H9 (cell line): ENCODE results near the gene ERGIC3. TPM values are rescaled to one million over a fixed set of nuclear protein-coding genes. Genes with fewer than 3 reads are reported as not detected.

Experiments used
- DNase-seq: peaks from one replicate; pipeline ENCODE4 v3.0.0-alpha.2; 2017
- H2AFZ ChIP-seq: one replicate; pipeline ENCODE4 v1.6.1; 2013; ENCODE audit warnings: mild to moderate bottlenecking, low read length, control low read depth, moderate library complexity
- H2AK5ac ChIP-seq: 2 replicates; pipeline ENCODE4 v1.6.1; 2013; ENCODE audit warnings: low read length, control low read depth, mixed read lengths; ENCODE audit not compliant: insufficient read length
- H2BK120ac ChIP-seq: one replicate; pipeline ENCODE4 v1.6.1; 2013; ENCODE audit warnings: low read depth, mild to moderate bottlenecking, low read length, control low read depth, inconsistent platforms; ENCODE audit not compliant: poor library complexity, severe bottlenecking
- H2BK12ac ChIP-seq: 2 replicates; pipeline ENCODE4 v1.6.1; 2013; ENCODE audit warnings: low read length, control low read depth, mixed read lengths, low read depth; ENCODE audit not compliant: insufficient read length
- H2BK15ac ChIP-seq: 2 replicates; pipeline ENCODE4 v1.6.1; 2013; ENCODE audit warnings: low read depth, low read length, control low read depth
- H2BK20ac ChIP-seq: one replicate; pipeline ENCODE4 v1.6.1; 2013; ENCODE audit warnings: low read depth, mild to moderate bottlenecking, low read length, control low read depth, inconsistent platforms; ENCODE audit not compliant: poor library complexity, severe bottlenecking
- H2BK5ac ChIP-seq: 2 replicates; pipeline ENCODE4 v1.6.1; 2013; ENCODE audit warnings: low read length, control low read depth, mixed read lengths; ENCODE audit not compliant: insufficient read length
- H3K14ac ChIP-seq: 2 replicates; pipeline ENCODE4 v1.6.1; 2013; ENCODE audit warnings: low read length, control low read depth; ENCODE audit not compliant: insufficient read depth
- H3K18ac ChIP-seq: 2 replicates; pipeline ENCODE4 v1.6.1; 2013; ENCODE audit warnings: low read depth, mild to moderate bottlenecking, mixed read lengths, low read length, control low read depth; ENCODE audit not compliant: insufficient read length
- H3K23ac ChIP-seq: 2 replicates; pipeline ENCODE4 v1.6.1; 2013; ENCODE audit warnings: low read length, control low read depth, mixed read lengths, low read depth; ENCODE audit not compliant: insufficient read length
- H3K23me2 ChIP-seq: 2 replicates; pipeline ENCODE4 v1.6.1; 2013; ENCODE audit warnings: low read depth, mild to moderate bottlenecking, mixed read lengths, low read length, control low read depth; ENCODE audit not compliant: insufficient read length, poor library complexity, severe bottlenecking
- H3K27ac ChIP-seq: 2 replicates; pipeline ENCODE4 v1.5.1; 2013; ENCODE audit warnings: low read length, control low read depth, mixed read lengths, low read depth; ENCODE audit not compliant: insufficient read length
- H3K27me3 ChIP-seq: 2 replicates; pipeline ENCODE4 v1.6.1; 2013; ENCODE audit warnings: low read length, control low read depth, inconsistent platforms; ENCODE audit not compliant: insufficient read depth
- H3K4ac ChIP-seq: 2 replicates; pipeline ENCODE4 v1.6.1; 2013; ENCODE audit warnings: low read depth, mild to moderate bottlenecking, control low read depth, inconsistent platforms, low read length, moderate library complexity
- H3K4me1 ChIP-seq: 2 replicates; pipeline ENCODE4 v1.6.1; 2013; ENCODE audit warnings: low read length, control low read depth, inconsistent platforms; ENCODE audit not compliant: insufficient read depth
- H3K4me2 ChIP-seq: 2 replicates; pipeline ENCODE4 v1.6.1; 2013; ENCODE audit warnings: low read length, control low read depth, mixed read lengths; ENCODE audit not compliant: insufficient read length, insufficient read depth
- H3K56ac ChIP-seq: 2 replicates; pipeline ENCODE4 v1.6.1; 2013; ENCODE audit warnings: low read depth, mild to moderate bottlenecking, mixed read lengths, low read length, control low read depth; ENCODE audit not compliant: insufficient read length
- H3K79me1 ChIP-seq: 2 replicates; pipeline ENCODE4 v1.6.1; 2013; ENCODE audit warnings: low read depth, mild to moderate bottlenecking, moderate library complexity, low read length, control low read depth, inconsistent platforms; ENCODE audit not compliant: insufficient read depth, poor library complexity, severe bottlenecking
- H3K79me2 ChIP-seq: 2 replicates; pipeline ENCODE4 v1.6.1; 2013; ENCODE audit warnings: low read length, control low read depth, inconsistent platforms; ENCODE audit not compliant: insufficient read depth
- H3K9ac ChIP-seq: 2 replicates; pipeline ENCODE4 v1.6.1; 2013; ENCODE audit warnings: low read length, control low read depth, mixed read lengths; ENCODE audit not compliant: insufficient read length; ENCODE audit errors: extremely low read depth
- H3K9me3 ChIP-seq: one replicate; pipeline ENCODE4 v1.6.1; 2013; ENCODE audit warnings: low read depth, low read length, inconsistent platforms; ENCODE audit not compliant: control insufficient read depth
- H3T11ph ChIP-seq: one replicate; pipeline ENCODE4 v1.6.1; 2013; ENCODE audit warnings: mild to moderate bottlenecking, low read length, control low read depth, inconsistent platforms
- H4K20me1 ChIP-seq: one replicate; pipeline ENCODE4 v1.6.1; 2013; ENCODE audit not compliant: control insufficient read depth, insufficient read length, insufficient read depth
- H4K5ac ChIP-seq: 2 replicates; pipeline ENCODE4 v1.6.1; 2013; ENCODE audit warnings: low read depth, mild to moderate bottlenecking, mixed read lengths, low read length, control low read depth; ENCODE audit not compliant: insufficient read length
- H4K8ac ChIP-seq: replicated peaks from 2 replicates; pipeline ENCODE4 v1.6.1; 2013; ENCODE audit warnings: low read length, control low read depth, mixed read lengths, low read depth; ENCODE audit not compliant: insufficient read length
- H4K91ac ChIP-seq: 2 replicates; pipeline ENCODE4 v1.6.1; 2013; ENCODE audit warnings: low read depth, mild to moderate bottlenecking, moderate library complexity, mixed read lengths, low read length, control low read depth; ENCODE audit not compliant: insufficient read length
- H3K27ac Mint-ChIP-seq, 3 experiments: 2 replicates in 2 of 3; 3 replicates in 1 of 3; pipeline ENCODE4 v1.8.0; 2020 to 2021; ENCODE audit warnings: mixed read lengths in 3 of 3, mild to moderate bottlenecking in 1 of 3, moderate library complexity in 1 of 3
- H3K27me3 Mint-ChIP-seq: 2 replicates; pipeline ENCODE4 v1.8.0; 2021; ENCODE audit warnings: low read depth, mild to moderate bottlenecking, moderate library complexity, mixed read lengths
- H3K36me3 Mint-ChIP-seq, 3 experiments: 2 replicates in 2 of 3; 3 replicates in 1 of 3; pipeline ENCODE4 v1.8.0; 2020 to 2021; ENCODE audit warnings: low read depth in 3 of 3, mixed read lengths in 3 of 3; ENCODE audit not compliant: insufficient read depth in 1 of 3
- H3K4me1 Mint-ChIP-seq, 2 experiments: 2 replicates each; pipeline ENCODE4 v1.8.0; 2020; ENCODE audit warnings: mixed read lengths in 2 of 2
- H3K4me3 Mint-ChIP-seq, 2 experiments: 2 replicates in 1 of 2; 3 replicates in 1 of 2; pipeline ENCODE4 v1.8.0; 2020 to 2021; ENCODE audit warnings: mild to moderate bottlenecking in 2 of 2, mixed read lengths in 2 of 2, moderate library complexity in 1 of 2
- H3K9me3 Mint-ChIP-seq, 2 experiments: 2 replicates in 1 of 2; 3 replicates in 1 of 2; pipeline ENCODE4 v1.8.0; 2020; ENCODE audit warnings: mild to moderate bottlenecking in 2 of 2, mixed read lengths in 2 of 2, moderate library complexity in 1 of 2
- CTCF ChIP-seq: fragments of 200-600 bp; sonication (generic); conservative IDR thresholded peaks from 3 replicates; pipeline ENCODE4 v1.8.0; 2021; ENCODE audit warnings: antibody characterized with exemption, mild to moderate bottlenecking
- WGBS: extraction: QIAGEN DNeasy Blood & Tissue Kit; methylation state at CpG from one replicate; pipeline ENCODE4 v1.1.7; 2013; ENCODE audit warnings: missing lambda C conversion rate, low lambda C conversion rate, mixed read lengths; ENCODE audit not compliant: insufficient read length; ENCODE audit errors: extremely low coverage; 5-methylcytosine and 5-hydroxymethylcytosine counted together
- total RNA-seq: library from RNA; stranded (reverse); gene quantifications from 2 replicates; pipeline ENCODE4 v1.2.1, GENCODE V29; 2021

Gene ERGIC3
- total RNA-seq, 1 experiment from 2014 or later, result 188 TPM

- WGBS, result no CpG with 5 or more reads among the region's 16 CpGs
- Histone ChIP-seq H3K18ac (no peak overlapping the region), H2BK12ac (no peak overlapping the region), H3K79me2 (no peaks in the 10 kb centered on the region), H3K79me1 (no peaks in the 10 kb centered on the region), H4K20me1 (no peaks in the 10 kb centered on the region), H3K4me2 (no peak overlapping the region), H3K27me3 (no peaks in the 10 kb centered on the region), H2AFZ (no peak overlapping the region), H3K9me3 (no peaks in the 10 kb centered on the region), H2AK5ac (no peak overlapping the region), H4K8ac (no peak overlapping the region), H4K91ac (no peak overlapping the region), H3K27ac (no peak overlapping the region), H2BK15ac (no peak overlapping the region), H2BK120ac (no peak overlapping the region), H3K23me2 (no peaks in the 10 kb centered on the region), H3K9ac (no peak overlapping the region), H4K5ac (no peak overlapping the region), H3T11ph (no peak overlapping the region), H3K23ac (no peak overlapping the region), H2BK5ac (no peak overlapping the region), H3K4me1 (no peaks in the 10 kb centered on the region), H2BK20ac (no peak overlapping the region), H3K56ac (no peak overlapping the region), H3K14ac (no peak overlapping the region), H3K4ac (no peak overlapping the region)
- H3K9me3 Mint-ChIP-seq, result no peaks in the 10 kb centered on the region
- H3K4me1 Mint-ChIP-seq, result no peaks in the 10 kb centered on the region
- H3K27ac Mint-ChIP-seq, result peak overlapping the region in 1 of 3 experiments; percentile 62; a peak in 2 of 7 replicates
- no peak overlapping the region for H3K4me3 Mint-ChIP-seq
- peaks cover 34 to 78% (median 73%) of the 10 kb centered on the region in 3 experiments for H3K36me3 Mint-ChIP-seq
- no peaks in the 10 kb centered on the region for H3K27me3 Mint-ChIP-seq
- no peak for TF ChIP-seq CTCF
- DNase-seq, result no peak
These were observed 37.9 kb upstream of the ERGIC3 start for GRCh38 chr20:35503841-35504561.
